ENCODE results near the gene CD101. TPM values are rescaled to one million over a fixed set of nuclear protein-coding genes. Genes with fewer than 3 reads are reported as not detected.

The CD101 gene
- total RNA-seq, 1 experiment from 2014 or later: 0.86 TPM

DNA sequence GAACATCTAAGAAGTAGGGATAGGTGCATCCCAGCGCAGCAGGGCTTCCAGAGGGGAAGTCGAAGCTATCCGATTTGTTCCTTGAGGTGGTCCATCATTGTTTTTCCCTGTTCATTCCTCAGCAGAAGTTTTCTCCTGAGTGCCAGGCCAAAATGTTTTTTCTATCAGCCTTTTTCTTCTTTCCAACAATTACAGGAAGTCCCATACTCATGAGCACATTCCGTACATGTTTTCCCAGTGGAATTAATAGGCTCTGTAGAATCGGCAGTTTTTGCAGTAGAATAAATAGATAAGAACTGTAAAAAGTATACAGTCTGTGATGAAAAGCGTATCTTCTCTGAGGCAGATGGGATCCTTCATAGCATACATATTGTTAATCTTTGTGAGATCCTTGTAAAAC lies 24.8 kb downstream of the CD101 start:
- Histone ChIP-seq H3K4me3 (ENCODE audit: low read depth, low read length) (no peak overlapping the region), H3K36me3 (ENCODE audit: control insufficient read depth, insufficient read depth, low read length) (no peaks in the 10 kb centered on the region), H3K4me1 (0 out of 2 replicates have a peak, but pooled peaks cover 5% of the 10 kb centered on the region), H3K9me3 (no peaks in the 10 kb centered on the region), H3K27me3 (replicated peaks; ENCODE audit: control insufficient read depth, insufficient read depth, low read length) (no peaks in the 10 kb centered on the region)
- Mint-ChIP-seq H3K9me3 (ENCODE audit: unreplicated experiment) (no peaks in the 10 kb centered on the region), H3K27ac (ENCODE audit: unreplicated experiment) (no peak overlapping the region), H3K36me3 (ENCODE audit: insufficient read depth, unreplicated experiment) (no peaks in the 10 kb centered on the region), H3K4me3 (ENCODE audit: unreplicated experiment) (no peak overlapping the region), H3K4me1 (ENCODE audit: low read depth, unreplicated experiment) (no peaks in the 10 kb centered on the region), H3K27me3 (ENCODE audit: insufficient read depth, unreplicated experiment) (no peaks in the 10 kb centered on the region)
- no TSS peak for BruUV-seq (replicated peaks)
- DNase-seq: no peak
- ChIA-PET CTCF (no interaction called here), POLR2A (no interaction called here)
- TF ChIP-seq, protein P1, sequence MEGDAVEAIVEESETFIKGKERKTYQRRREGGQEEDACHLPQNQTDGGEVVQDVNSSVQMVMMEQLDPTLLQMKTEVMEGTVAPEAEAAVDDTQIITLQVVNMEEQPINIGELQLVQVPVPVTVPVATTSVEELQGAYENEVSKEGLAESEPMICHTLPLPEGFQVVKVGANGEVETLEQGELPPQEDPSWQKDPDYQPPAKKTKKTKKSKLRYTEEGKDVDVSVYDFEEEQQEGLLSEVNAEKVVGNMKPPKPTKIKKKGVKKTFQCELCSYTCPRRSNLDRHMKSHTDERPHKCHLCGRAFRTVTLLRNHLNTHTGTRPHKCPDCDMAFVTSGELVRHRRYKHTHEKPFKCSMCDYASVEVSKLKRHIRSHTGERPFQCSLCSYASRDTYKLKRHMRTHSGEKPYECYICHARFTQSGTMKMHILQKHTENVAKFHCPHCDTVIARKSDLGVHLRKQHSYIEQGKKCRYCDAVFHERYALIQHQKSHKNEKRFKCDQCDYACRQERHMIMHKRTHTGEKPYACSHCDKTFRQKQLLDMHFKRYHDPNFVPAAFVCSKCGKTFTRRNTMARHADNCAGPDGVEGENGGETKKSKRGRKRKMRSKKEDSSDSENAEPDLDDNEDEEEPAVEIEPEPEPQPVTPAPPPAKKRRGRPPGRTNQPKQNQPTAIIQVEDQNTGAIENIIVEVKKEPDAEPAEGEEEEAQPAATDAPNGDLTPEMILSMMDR (IDR thresholded peaks at IDR 0.05; ENCODE audit: insufficient read depth in 1 of 2, low read depth in 1 of 2, low read length in 1 of 2, severe bottlenecking in 1 of 2, unreplicated experiment in 1 of 2): no peak
- intact Hi-C loops (cut with micrococcal nuclease; ENCODE audit: unreplicated experiment): no loop called here

DNA sequence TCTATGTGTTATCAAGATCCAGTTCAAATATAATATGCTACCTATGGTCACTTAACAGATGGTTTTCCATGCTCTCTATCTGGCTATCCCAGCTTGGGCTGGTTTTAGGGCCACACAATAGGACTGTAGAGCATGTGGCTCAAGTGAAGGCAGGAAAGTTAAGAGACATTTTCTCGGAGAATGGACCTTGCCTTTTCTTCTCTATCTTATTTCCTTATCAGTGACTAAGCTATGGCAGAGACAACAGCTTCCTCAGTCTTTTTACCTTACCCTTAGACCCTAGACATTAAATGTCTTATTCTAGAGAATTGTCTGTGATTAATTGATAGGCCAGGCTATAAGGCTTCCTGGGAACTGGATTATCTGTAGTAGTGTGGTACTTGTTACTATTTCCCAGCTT lies 28.1 kb downstream of the CD101 start:
- Histone ChIP-seq H3K4me1 (0 out of 2 replicates have a peak, but pooled peaks cover 5% of the 10 kb centered on the region), H3K36me3 (ENCODE audit: control insufficient read depth, insufficient read depth, low read length) (no peaks in the 10 kb centered on the region), H3K27me3 (replicated peaks; ENCODE audit: control insufficient read depth, insufficient read depth, low read length) (no peaks in the 10 kb centered on the region), H3K9me3 (no peaks in the 10 kb centered on the region), H3K4me3 (ENCODE audit: low read depth, low read length) (no peak overlapping the region)
- TF ChIP-seq, protein P1 (IDR thresholded peaks at IDR 0.05; ENCODE audit: insufficient read depth in 1 of 2, low read depth in 1 of 2, low read length in 1 of 2, severe bottlenecking in 1 of 2, unreplicated experiment in 1 of 2): no peak
- ChIA-PET CTCF (no interaction called here), POLR2A (no interaction called here)
- no peak for DNase-seq
- intact Hi-C loops (cut with micrococcal nuclease; ENCODE audit: unreplicated experiment): no loop called here
- H3K4me3 Mint-ChIP-seq (ENCODE audit: unreplicated experiment): no peak overlapping the region
- H3K36me3 Mint-ChIP-seq (ENCODE audit: insufficient read depth, unreplicated experiment): no peaks in the 10 kb centered on the region
- no peaks in the 10 kb centered on the region for H3K27me3 Mint-ChIP-seq (ENCODE audit: insufficient read depth, unreplicated experiment)
- no TSS peak for BruUV-seq (replicated peaks)
- no peaks in the 10 kb centered on the region for H3K4me1 Mint-ChIP-seq (ENCODE audit: low read depth, unreplicated experiment)
- no peak overlapping the region for H3K27ac Mint-ChIP-seq (ENCODE audit: unreplicated experiment)
- no peaks in the 10 kb centered on the region for H3K9me3 Mint-ChIP-seq (ENCODE audit: unreplicated experiment)

DNA sequence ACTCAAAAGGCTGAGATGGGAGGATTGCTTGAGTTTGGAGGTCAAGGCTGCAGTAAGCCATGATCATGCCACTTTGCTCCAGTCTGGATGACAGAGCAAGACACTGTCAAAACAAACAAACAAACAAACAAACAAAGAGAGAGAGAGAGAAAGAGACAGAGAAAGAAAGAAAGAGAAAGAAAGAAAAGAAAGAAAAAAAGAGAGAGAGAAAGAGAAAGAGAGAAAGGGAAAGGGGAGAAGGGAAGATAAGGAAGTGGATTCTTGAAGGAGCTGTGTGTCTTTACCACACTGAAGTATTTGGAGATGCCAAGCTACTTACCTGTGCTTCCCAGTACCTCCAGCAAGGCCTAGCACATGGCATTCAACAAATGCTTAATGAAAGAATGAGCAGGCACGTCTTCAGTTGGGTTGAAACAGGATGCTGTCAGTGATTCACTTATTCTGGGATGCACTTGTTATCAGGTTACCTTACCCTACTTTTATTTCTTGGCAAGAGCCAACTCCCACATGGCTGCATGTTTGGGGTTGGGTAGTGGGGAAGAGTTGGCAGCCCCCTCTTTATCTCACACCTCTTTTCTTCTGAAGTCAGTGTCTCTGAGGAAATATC lies 28.8 kb downstream of the CD101 start:
- TF ChIP-seq, protein P1 (IDR thresholded peaks at IDR 0.05; ENCODE audit: insufficient read depth in 1 of 2, low read depth in 1 of 2, low read length in 1 of 2, severe bottlenecking in 1 of 2, unreplicated experiment in 1 of 2): no peak
- Mint-ChIP-seq H3K4me3 (ENCODE audit: unreplicated experiment) (no peak overlapping the region), H3K9me3 (ENCODE audit: unreplicated experiment) (no peaks in the 10 kb centered on the region), H3K27me3 (ENCODE audit: insufficient read depth, unreplicated experiment) (no peaks in the 10 kb centered on the region), H3K36me3 (ENCODE audit: insufficient read depth, unreplicated experiment) (no peaks in the 10 kb centered on the region), H3K27ac (ENCODE audit: unreplicated experiment) (peak overlapping the region; percentile 34), H3K4me1 (ENCODE audit: low read depth, unreplicated experiment) (no peaks in the 10 kb centered on the region)
- ChIA-PET POLR2A (no interaction called here), CTCF (no interaction called here)
- Histone ChIP-seq H3K4me3 (ENCODE audit: low read depth, low read length) (no peak overlapping the region), H3K36me3 (ENCODE audit: control insufficient read depth, insufficient read depth, low read length) (no peaks in the 10 kb centered on the region), H3K9me3 (no peaks in the 10 kb centered on the region), H3K4me1 (0 out of 2 replicates have a peak, but pooled peaks cover 5% of the 10 kb centered on the region), H3K27me3 (replicated peaks; ENCODE audit: control insufficient read depth, insufficient read depth, low read length) (no peaks in the 10 kb centered on the region)
- no peak for DNase-seq
- intact Hi-C loops (cut with micrococcal nuclease; ENCODE audit: unreplicated experiment): no loop called here
- BruUV-seq (replicated peaks): no TSS peak
